ENCODE data around the gene C2orf72.
"Not testable (repeated sequence)": the region's sequence is repeated elsewhere in the genome, so short reads cannot be mapped to it uniquely, and the experiment has no call there.

Gene C2orf72

DNA sequence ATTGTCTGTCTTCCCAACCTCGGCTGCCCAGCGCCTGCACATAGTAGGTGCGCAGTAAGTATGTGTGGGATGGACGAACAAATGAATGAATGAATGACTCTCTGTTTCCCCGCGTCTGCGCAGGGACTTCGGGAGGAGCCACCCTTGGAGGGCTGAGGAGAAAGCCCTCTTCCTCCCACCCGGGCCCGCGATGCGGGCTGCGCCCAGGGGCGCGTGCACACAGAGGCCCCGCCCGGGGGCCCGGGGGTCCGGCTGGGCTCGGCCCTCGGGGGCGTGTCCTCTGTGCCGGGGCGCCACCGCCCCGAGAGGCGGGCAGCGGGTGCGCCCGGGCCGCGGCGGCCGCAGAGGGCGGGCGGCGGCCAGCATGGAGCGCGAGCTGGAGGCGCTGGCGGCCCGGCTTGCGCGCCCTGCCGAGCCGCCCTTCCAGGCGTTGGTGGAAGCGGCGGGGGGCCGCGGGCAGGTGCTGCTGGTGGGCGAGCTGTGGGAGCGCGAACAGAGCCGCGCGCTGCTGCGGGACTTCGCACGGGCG lies at the start of gene C2orf72:
Gene C2orf72 (plus strand): TSS at position 322 of the 529 bp plus-strand sequence. CDS start 43 bp downstream, at position 365.
- no peak for DNase-seq

DNA sequence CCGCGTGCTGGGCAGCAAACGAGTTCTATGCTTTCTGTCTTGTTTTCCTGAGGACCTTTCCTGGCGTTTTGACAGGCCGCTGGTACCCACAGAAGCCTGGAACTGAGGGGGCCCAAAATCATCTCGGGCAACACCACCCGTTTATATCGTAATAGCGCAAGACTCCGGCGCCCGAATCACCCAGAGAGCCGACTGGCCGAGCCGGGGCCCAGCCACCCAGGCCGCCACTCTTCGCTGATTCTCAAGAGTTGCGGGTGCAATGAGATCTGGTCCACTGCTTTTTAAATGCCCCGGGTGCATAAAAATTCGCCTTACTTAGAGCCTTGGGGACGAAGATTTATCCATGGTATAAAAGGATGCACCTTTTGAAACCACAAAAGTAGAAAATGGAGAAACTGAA lies 47.6 kb upstream of the C2orf72 start:
- DNase-seq: no peak

DNA sequence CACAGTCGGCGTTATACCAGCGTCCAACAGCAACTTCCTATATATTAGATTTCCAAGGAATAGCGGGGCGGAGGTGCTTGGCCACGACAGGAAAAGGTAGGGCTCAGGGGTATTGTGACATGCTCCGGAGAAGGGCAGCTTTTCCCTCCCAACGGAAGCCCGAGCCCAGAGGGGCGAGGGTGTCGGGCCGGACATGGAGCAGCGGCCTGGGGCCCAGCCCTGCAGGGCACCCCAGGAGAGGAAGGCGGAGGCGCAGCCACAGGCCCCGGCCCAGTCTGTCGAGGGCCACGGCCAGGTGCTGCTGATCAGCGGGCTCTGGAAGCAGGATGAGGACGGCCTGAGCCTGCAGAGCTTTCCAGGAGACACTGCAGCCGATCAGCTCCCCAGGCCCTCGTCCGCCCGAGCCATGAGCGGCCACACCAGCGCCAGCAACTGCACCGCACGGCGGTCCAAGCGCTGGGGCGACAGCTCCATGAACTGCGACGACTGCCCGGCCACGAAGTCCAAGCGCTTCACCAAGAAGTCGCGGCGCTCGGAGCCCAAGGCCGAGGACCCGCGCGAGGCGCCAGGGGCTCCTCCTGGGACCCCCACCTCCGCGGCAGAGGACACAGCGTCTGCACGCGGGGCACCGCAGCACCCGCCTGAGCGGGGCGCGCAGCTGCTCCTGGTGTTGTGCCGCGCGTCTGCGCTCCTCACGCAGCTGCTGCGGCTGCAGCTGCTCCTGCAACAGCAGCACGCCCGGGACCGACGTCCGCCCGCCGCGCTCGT lies 47.0 kb upstream of the C2orf72 start:
- DNase-seq: no peak

DNA sequence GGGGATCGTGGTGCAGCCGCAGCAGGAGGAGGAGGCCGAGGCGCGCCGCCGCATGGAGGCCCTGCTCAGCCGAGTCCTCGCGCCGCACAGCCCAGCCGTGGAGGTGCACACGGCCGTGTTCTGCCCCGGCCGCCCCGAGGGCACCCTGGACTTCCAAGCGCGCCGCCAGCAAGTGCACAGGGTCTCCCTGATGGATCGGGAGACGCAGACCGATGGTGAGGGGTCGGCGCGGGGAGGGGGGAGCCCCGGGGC lies 46.5 kb upstream of the C2orf72 start:
- no peak for DNase-seq

DNA sequence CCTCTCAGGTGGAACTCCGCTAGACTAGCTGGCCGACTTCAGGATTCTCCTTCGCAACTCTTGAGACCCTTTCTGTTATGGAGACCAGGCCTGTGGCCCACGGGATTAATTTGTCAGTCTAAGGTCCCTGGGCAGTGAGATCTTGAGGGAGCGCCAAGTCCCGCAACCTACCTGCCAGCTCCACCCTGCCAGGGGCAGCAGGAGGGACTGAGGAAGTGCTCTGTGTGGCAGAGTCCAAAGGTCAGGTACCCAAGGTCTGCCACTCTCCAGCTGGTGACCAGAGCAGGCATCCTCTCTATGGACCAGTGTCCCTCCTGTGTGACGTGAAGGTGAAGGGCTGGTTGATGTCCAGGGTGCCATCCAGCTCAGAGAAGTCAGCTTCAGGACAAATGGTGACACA lies 45.7 kb upstream of the C2orf72 start:
- no peak for DNase-seq

DNA sequence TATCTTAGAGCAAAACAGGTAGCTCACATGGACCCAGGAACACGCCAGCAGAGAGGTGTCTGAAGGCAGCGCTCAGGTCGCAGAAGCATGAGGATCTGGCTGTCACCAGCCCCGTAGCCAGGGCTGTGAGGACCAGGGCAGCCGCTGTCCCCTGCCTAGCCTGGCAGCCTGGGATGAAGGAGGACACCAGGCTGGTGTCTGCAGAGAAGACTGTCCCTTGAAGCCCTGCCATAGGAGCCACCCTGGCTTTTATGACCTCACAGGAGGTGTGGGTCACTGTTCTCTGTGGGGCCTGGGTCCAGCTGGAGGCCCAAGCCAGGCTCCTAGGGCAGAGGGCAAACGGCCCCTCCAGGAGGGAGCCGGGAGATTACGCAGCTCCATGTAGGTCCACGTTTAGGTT lies 41.5 kb upstream of the C2orf72 start, which contains the start of gene SPATA3:
Gene SPATA3 (plus strand): TSS at position 301 of the 400 bp plus-strand sequence. CDS start 113 bp downstream, outside the sequence.
- no peak for DNase-seq

DNA sequence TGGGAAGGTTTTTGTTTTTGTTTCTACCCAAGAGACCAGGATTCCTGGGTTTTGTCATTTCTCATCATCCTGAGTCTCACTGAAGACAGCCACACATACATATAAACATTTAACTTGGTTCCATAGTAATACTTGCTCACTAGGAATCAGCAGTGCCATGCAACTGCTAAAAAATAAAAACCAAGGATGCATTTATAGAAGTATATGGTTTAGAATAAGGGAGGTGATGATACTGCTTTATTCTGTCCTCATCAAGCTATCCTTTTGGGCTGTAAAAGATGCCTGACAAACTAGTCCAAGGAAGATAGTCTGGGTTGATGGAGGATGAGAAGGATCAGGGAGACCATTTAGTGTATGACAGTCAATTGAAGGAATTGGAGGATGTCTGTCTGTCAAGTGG lies 40.7 kb upstream of the C2orf72 start:
- DNase-seq: no peak

DNA sequence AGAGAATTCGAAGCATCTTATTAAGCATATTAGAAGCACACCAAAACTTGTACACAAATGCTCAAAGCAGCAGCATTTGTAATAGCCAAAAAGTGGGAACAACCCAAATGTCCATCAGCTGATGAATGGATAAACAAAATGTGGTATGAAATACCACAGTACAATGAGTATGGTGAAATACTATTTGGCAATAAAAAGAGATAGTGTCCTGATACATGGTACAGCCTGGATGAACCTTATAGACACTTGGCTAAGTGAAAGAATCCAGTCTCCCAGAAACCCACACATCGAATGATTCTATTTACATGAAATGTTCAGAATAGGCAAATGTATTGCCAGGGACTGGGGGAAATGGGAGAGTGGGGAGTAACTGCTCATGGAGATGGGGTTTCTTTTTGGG lies 38.4 kb upstream of the C2orf72 start:
- no peak for DNase-seq

DNA sequence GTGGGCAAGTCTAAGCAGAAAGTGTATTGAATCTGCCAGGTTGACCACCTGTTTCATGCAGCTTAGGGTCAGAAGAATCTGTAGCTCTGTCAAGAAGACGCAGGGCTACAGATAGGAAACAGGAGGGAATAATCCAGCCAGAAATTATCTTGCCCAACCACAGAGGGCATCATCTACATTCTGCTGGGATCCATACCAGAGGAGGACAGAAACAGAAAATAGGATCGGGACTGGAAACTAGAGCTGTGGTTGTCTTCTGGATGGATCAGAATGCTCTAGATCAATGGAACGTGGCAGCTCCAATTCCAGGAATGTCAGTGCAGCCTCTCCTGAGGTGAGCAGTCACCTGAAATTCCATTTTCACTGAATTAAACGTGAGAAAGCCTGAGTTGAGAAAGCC lies 37.8 kb upstream of the C2orf72 start:
- no peak for DNase-seq

DNA sequence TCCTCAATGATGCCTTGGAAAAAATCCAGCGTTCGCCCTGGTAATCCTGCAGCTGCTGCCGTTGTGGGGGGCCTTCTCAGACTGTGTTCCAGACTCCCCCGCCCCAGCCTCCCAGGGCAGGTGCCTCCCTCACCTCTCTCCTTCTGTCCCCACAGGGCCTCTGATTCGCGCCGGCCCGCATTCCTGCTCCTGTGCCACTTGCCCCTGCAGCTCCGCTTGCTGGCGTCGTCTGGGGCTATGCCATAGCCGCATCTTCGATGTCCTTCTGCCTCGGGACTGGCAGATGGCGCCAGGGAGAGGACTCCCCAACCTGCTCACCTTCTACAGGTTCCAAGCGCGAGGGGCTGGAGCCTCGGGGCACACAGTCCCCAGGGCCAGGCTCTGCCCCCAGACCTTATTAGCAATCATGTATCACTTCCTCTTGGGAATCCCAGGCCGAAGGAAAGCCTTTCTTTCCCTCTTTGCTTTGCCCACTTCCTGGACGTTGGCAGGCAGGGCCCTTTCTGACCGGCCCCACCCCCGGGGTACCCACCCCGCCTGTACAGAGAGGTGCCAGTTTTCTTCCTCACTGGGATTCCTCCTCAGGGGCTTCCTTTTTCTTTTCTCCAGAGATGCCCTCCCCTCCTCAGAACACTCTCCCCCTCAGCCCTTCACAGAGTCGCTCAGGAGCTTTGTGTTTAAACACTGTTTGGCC lies 37.0 kb upstream of the C2orf72 start:
- no peak for DNase-seq

DNA sequence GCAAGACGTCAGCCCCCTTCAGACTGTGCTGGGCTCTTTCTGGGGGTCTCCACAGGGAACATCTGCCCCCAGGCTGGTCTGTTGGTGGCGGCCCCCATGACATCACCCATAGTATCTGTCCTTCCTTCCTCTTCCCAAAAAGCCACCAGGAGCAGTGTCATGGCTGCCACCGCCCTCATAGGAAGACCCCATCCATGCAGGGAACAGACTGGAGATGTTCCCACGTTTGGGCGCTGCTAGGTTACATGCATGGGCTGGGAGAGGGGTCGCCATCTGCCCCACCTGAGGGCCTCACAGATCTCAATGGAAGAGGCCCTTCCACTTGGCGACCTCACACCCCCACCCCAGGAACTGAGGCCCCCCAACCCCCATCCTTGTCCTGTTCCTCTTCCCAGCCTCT lies 36.3 kb upstream of the C2orf72 start:
- DNase-seq: no peak

DNA sequence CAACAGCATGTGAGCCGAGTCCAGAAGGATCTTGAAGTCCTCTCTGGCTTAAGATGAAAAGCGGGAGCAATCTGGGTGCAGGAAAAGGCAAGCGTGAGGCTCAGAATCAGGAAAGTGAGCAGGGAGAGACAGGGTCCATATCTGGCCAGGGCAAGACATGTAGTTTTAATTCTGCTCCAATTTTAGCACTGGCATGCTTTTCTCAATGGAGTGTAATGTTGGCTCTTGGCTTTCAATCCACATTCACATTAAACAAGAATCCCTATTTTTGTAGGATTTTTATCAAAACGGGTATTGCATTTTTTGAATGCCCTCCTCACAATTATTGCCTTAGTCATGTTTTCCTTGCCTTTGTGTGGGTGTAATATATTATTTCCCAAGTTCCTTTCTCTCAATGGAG lies 35.4 kb upstream of the C2orf72 start:
- DNase-seq: no peak

DNA sequence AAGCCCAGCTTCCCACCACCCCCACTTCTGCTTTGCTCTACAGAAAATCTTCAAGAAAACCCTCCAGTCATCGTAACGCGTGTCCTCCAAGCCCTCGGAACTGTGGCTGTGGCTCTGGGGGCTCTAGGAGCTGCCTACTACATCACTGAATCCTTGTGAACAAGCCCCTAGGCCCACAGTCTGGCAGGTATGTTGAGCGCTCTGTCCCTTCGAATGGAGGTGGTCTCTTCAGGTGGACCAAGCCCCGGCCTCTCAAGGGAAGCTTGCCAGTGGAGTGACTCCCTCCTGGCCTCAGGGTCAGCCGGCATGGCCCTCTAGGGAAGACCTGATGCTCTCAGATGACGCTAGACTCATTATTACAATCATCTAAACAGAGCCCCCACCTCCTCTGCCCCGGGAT lies 34.7 kb upstream of the C2orf72 start:
- no peak for DNase-seq

DNA sequence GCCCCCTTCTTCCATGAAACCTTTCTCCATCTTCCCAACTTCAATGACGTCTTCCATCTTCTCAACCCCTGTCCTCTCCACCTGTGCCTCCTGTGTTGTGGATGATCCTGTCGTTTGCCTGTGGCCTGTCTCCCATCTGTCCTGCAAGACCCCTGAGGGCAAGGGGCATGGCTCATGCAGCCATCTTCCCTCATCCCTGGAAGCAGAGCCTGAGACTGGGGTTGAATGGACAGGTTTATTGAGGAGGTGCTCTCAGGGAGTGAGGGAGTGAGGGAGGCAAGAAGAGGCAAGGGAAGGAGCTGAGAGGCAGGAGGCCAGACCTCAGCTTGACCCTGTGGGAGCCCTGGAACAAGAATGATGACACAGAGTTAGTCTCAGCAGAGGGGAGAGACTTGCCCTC lies 34.1 kb upstream of the C2orf72 start:
- DNase-seq: no peak

DNA sequence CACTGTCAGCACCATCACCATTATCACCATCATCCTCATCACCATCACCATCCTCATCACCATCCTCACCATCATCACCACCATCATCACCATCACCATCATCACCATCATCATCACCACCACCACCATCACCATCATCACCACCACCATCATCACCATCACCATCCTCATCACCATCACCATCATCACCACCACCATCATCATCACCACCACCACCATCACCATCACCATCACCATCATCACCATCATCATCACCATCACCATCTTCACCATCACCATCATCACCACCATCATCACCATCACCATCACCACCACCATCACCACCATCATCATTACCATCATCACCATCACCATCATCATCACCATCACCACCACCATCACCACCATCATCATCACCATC lies 32.4 kb upstream of the C2orf72 start:
- not testable (repeated sequence) for DNase-seq

DNA sequence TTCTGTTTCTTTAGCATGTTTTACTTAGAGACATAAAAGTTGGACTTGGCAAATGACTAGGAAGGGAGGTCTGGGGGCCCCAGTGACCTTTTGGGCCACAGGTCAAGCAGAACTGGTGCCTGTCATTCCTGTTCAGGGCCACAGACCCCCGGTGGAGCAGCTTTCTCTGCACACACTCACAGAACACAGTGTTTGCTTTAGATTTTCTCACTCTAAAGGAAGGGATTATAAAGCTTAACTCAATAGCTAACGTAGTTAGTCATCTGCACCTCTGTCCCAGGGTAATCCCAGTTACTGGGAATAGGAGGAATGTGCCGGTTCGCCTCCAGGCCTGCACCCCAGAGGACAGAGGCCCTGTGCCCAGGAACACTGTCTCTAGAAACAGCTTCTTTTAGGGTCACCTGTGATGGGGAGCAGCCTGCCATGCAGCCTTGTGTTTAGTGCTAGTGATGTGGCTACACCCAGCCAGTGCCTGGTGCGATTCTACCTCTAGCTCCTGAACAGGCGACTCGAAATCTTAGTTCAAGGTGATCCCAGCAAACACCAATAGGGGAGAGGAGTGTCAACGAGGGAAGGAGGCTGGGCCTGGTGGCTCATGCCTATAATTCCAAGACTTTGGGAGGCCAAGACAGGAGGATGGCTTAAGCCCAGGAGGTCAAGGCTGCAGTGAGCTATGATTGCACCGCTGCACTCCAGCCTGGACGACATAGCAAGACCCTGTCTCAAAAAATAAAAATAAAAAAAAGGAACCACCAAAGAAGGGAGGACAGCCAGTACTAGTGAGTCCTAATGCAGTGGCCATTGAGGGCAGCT lies 29.8 kb upstream of the C2orf72 start:
- DNase-seq: no peak

DNA sequence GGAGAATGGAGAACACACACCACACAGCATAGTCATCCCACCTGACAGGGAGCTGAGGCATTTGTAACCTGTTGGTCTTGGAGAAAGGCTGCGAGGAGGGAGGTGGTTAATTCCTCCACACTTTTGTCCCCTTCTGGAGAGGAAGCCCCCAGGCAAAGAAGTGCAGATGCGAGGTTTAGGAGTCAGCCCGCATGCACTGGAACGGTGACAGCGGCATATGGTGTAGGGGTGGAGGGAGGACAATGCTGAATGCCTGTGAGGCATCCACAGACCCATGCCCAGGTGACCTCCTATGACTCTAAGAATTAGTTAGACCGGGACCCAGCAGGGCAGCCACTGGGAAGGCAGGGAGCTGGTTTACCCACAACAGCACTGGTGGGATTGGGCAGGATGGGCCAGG lies 29.2 kb upstream of the C2orf72 start:
- no peak for DNase-seq

DNA sequence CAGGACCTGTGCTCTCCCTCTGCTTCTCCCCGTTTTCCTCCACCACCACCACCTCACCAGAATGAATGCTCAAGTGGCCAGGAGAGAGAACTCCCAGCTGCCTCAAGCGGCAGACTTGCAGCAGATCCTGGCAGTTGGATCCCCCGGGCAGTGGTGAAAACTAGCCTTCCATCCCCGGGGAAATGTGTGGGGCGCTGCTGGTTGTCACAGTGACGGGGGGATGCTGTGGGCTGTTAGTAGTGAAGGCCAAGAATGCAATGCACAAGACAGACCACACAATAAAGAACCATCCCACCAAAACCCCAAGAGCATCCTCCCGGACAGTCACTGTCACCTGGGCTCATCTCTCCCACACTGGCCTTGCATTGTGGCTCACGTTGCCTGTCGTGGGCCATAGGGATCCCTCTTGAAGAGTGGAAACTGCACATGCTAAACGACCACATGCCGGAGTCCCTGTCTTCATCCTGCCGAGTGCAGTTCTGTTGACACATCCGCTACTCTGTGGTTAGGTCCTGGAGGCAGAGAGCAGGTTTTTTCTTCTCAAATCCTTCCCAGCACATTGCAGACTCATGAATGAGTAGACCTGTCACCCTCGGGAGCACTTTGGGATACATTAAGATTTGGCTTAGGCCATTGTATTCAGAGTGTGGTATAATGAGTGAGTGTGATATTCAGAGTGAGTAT lies 27.9 kb upstream of the C2orf72 start:
- no peak for DNase-seq

DNA sequence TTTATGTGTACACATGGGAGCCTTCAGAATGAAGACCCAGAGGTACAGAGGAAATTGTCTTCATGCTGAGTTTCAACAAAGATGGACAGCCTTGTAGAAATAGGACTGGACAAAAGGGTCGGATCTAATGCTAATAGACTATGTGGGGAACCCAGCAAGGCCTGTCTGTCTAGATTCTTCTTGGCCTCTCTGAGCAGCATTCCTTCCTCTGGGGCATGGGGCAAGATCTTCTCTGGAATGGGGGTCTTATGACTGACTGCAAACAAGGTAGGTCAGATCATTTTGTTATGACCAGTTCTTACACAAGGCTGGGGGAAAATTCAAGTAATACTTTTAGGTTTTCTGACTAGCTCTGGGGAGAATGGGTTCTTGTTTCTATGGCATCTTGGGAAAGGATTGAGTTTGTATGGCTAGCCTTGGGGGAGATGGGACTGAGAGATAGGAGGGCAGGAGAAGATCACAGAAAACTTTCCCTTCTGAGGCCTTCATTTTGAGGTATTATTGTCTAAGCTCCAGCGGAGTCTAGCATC lies 27.1 kb upstream of the C2orf72 start:
- no peak for DNase-seq

DNA sequence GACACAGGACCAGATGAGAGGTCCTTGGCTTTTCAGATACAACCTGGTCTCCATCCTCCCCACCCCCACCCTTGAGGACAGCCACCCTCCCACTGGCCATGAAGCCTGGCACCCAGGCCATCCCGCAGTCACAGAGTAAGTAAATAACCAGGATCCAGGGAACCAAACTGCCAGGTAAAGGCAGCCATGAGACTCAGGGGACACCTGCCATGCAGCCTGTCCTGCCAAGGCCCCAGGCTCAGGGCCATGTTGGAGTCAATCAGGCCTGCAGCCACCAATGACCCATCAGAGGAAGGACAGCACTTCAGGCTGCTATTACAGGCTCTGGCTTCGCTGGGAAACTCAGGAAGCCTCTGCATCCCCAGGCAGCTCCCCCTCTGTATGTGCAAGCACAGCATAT lies 25.8 kb upstream of the C2orf72 start:
- DNase-seq: no peak

DNA sequence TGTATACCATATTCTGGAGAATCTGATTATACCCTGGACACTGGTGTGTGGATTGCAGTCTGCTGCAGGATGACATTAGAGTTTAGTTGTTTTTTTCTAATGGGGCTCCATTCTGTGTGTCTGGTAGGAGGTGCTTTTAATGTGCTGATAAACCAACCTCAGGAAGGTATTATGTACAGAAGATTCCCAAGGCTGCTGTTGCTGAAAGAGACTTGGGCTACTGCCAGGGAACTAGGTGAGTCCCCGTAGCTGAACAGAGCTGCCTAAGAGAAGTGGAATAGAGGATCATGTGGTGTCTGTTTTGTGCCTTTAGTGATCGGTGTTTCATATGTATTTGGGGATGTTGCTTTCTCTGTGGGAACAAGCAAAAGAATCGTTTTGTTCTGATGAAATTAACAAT lies 24.9 kb upstream of the C2orf72 start:
- DNase-seq: no peak

DNA sequence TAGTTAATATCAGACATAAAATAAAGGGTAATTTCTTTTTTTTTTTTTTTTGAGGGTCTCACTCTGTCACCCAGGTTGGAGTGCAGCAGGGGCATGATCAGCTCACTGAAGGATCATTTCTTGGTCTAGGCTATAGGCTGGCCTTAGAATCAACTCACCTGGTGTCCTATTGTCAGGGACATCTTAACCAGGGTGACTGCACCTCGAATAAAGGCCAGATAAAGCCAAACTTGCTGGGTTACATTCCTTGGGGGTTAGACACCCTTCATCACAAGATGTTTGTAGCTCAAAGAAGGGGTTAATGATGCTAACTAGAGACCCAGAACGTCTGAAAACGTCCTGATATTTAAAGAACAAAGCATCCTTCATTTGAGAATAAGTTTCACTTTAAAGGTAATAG lies 23.5 kb upstream of the C2orf72 start:
- DNase-seq: no peak

DNA sequence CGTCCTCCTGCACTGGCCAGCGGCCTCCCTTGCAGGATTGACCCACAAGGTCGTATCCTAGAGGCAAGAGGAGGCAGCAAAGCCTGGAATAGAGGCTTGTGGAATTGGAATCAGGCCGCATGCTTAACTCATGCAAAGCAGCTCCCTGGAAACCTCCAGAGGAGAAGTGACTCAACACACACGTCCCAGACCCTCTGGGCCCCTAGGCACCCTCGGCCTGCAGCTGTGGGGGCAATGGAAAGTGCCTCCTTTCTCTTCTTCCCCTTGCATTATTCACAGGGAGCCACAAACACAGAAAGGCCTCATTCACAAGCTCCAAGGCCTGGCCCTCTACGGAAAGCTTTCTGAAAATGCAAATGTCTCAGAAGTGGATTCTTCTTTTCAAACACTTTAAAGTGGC lies 21.8 kb upstream of the C2orf72 start:
- DNase-seq: no peak

Measured in cerebellar nuclear complex (tissue), 1 donor.